Loucy (cell line): ENCODE measurements around the gene SUPT3H.
A peak's percentile ranks its signal among the peaks of the same experiment; 100 is the strongest.

Source experiments
- H2AFZ ChIP-seq: fragments of 200-600 bp; sonication (generic); 2 replicates; pipeline ENCODE4 v1.6.0; 2016; ENCODE audit warnings: antibody characterized with exemption, mild to moderate bottlenecking, low read length, moderate library complexity
- H3F3A ChIP-seq: fragments of 200-600 bp; 2 replicates; pipeline ENCODE4 v1.6.0; 2016; ENCODE audit warnings: antibody characterized with exemption, low read depth, mild to moderate bottlenecking
- H3K27me3 ChIP-seq: fragments of 200-600 bp; sonication (generic); 2 replicates; pipeline ENCODE4 v1.6.1; 2014; ENCODE audit warnings: low read length, mild to moderate bottlenecking; ENCODE audit not compliant: insufficient read depth, poor library complexity, severe bottlenecking
- H3K36me3 ChIP-seq: fragments of 200-600 bp; sonication (generic); 2 replicates; pipeline ENCODE4 v1.6.1; 2016; ENCODE audit warnings: low read length; ENCODE audit not compliant: insufficient read depth
- H3K4me1 ChIP-seq: fragments of 200-600 bp; sonication (generic); 2 replicates; pipeline ENCODE4 v1.5.1; 2014; ENCODE audit warnings: low read length, mild to moderate bottlenecking; ENCODE audit not compliant: insufficient read depth, poor library complexity, severe bottlenecking
- H3K4me2 ChIP-seq: fragments of 200-600 bp; sonication (generic); 2 replicates; pipeline ENCODE4 v1.6.0; 2014; ENCODE audit warnings: antibody characterized with exemption, low read length, low read depth, mild to moderate bottlenecking; ENCODE audit not compliant: poor library complexity, severe bottlenecking
- H3K4me3 ChIP-seq: fragments of 200-600 bp; sonication (generic); 2 replicates; pipeline ENCODE4 v1.5.1; 2014; ENCODE audit warnings: low read length, mild to moderate bottlenecking, mixed read lengths; ENCODE audit not compliant: poor library complexity, severe bottlenecking
- H3K79me2 ChIP-seq: fragments of 200-600 bp; sonication (generic); 2 replicates; pipeline ENCODE4 v1.6.1; 2014; ENCODE audit warnings: low read length; ENCODE audit not compliant: insufficient read depth
- H3K9ac ChIP-seq: fragments of 200-600 bp; sonication (generic); 2 replicates; pipeline ENCODE4 v1.6.0; 2014; ENCODE audit warnings: mild to moderate bottlenecking, low read depth, low read length, moderate library complexity; ENCODE audit not compliant: poor library complexity, severe bottlenecking
- H3K9me2 ChIP-seq: fragments of 200-600 bp; sonication (generic); replicated peaks from 2 replicates; pipeline ENCODE4 v1.6.1; 2016; ENCODE audit warnings: low read depth, low read length, mixed read lengths
- H3K9me3 ChIP-seq: fragments of 200-600 bp; sonication (generic); 2 replicates; pipeline ENCODE4 v1.6.1; 2014; ENCODE audit warnings: mild to moderate bottlenecking, antibody characterized with exemption, low read length, low read depth; ENCODE audit not compliant: insufficient read depth
- H4K20me1 ChIP-seq: fragments of 200-600 bp; sonication (generic); 2 replicates; pipeline ENCODE4 v1.6.0; 2014; ENCODE audit warnings: antibody characterized with exemption, low read length, mild to moderate bottlenecking; ENCODE audit not compliant: insufficient read depth, poor library complexity, severe bottlenecking
- CTCF ChIP-seq: fragments of 200-600 bp; sonication (generic); conservative IDR thresholded peaks from 2 replicates; pipeline ENCODE4 v1.5.1; 2014; ENCODE audit warnings: mild to moderate bottlenecking, antibody characterized with exemption, low read length
- EZH2phosphoT487 ChIP-seq: fragments of 200-600 bp; IDR thresholded peaks from 2 replicates; pipeline ENCODE4 v1.6.1; 2018; ENCODE audit warnings: antibody characterized with exemption, mild to moderate bottlenecking, moderate library complexity, borderline replicate concordance

The SUPT3H gene

DNA sequence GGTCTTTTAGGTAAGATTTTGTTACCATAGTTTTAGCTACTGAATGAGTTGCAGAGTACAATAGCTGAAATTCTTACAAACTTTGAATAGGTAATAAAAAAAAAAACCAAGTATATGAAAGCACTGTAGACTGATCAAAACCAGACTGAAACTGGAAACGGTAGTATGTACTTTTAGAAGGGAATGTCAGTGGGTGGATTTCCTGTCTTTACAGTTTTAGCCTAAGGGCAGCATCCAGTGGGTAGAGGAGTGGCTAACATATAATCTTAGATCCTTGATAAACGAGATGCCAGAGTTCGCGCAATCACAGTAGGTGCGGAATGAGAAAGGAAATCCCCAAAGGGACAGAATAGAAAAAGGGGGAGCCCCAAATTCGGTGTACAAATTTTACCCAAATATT, 435.5 kb downstream of the SUPT3H start:
- H3K4me3 ChIP-seq = no peak overlapping the region
- no peaks in the 10 kb centered on the region for H3K4me1 ChIP-seq
- H3K4me2 ChIP-seq = no peak overlapping the region

DNA sequence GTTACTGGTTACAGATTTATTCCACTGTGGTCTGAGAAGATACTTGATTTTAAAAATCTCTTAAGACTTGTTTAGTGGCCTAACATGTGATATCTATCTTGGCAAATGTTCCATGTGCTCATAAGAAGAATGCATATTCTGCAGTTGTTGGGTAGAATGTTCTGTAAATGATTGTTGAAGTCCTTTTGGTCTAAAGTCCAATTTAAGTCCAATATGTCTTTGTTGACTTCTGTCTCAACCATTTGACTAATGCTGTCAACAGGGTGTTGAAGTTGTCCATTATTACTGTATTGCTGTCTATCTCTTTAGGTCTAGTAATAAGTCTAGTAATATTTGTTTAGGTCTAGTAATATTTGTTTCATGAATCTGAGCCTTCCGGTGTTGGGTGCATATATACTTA, 437.4 kb downstream of the SUPT3H start:
- H3K27me3 ChIP-seq = no peaks in the 10 kb centered on the region
- H3K9me2 ChIP-seq = no peaks in the 10 kb centered on the region
- H3K9me3 ChIP-seq = peaks cover 17% of the 10 kb centered on the region; the same call in 1 of the 2 replicates
- H3K9ac ChIP-seq = no peak overlapping the region
- peaks cover 6% of the 10 kb centered on the region for H3K36me3 ChIP-seq
- H3K4me1 ChIP-seq = peaks cover 10% of the 10 kb centered on the region
- H3K79me2 ChIP-seq = no peaks in the 10 kb centered on the region
- TF ChIP-seq EZH2phosphoT487 (no peak), CTCF (no peak)
- no peak overlapping the region for H3K4me2 ChIP-seq
- H3F3A ChIP-seq = no peaks in the 10 kb centered on the region
- no peak overlapping the region for H3K4me3 ChIP-seq
- no peak overlapping the region for H2AFZ ChIP-seq
- H4K20me1 ChIP-seq = no peaks in the 10 kb centered on the region

More for the DNA sequence above, 435.5 kb downstream of the SUPT3H start:
- H3K27me3 ChIP-seq = no peaks in the 10 kb centered on the region
- H3K36me3 ChIP-seq = peaks cover 13% of the 10 kb centered on the region
- no peak overlapping the region for H3K9ac ChIP-seq
- no peaks in the 10 kb centered on the region for H3K9me2 ChIP-seq
- H3K79me2 ChIP-seq = no peaks in the 10 kb centered on the region
- no peak overlapping the region for H2AFZ ChIP-seq
- peaks cover 30% of the 10 kb centered on the region; the same call in 1 of the 2 replicates for H3K9me3 ChIP-seq
- no peak for TF ChIP-seq CTCF
- TF ChIP-seq EZH2phosphoT487 = no peak
- no peaks in the 10 kb centered on the region for H4K20me1 ChIP-seq
- no peaks in the 10 kb centered on the region for H3F3A ChIP-seq

- Histone ChIP-seq H3K4me1 (peaks cover 52% of the 10 kb centered on the region), H3K9me2 (no peaks in the 10 kb centered on the region), H2AFZ (peak overlapping the region; percentile 74), H4K20me1 (no peaks in the 10 kb centered on the region), H3K36me3 (peaks cover 2% of the 10 kb centered on the region), H3F3A (peaks cover 7% of the 10 kb centered on the region; the same call in 1 of the 2 replicates), H3K9ac (peak overlapping the region; percentile 39), H3K27me3 (no peaks in the 10 kb centered on the region), H3K9me3 (no peaks in the 10 kb centered on the region), H3K4me3 (peak overlapping the region; percentile 1), H3K4me2 (peak overlapping the region; percentile 45), H3K79me2 (no peaks in the 10 kb centered on the region)
- no peak for TF ChIP-seq CTCF
- no peak for TF ChIP-seq EZH2phosphoT487
These were observed 441.9 kb downstream of the SUPT3H start for GRCh38 chr6:44935693-44936300.
